GM20431 (cell line): ENCODE results near the gene RGS6.

Source experiments
- in situ Hi-C: fragments of 300-500 bp; cut with MseI, MboI; formaldehyde crosslinking; loops from one replicate; pipeline ENCODE4 v1.15.0; 2020; ENCODE audit warnings: low sequenced_read_pairs; ENCODE audit not compliant: unreplicated experiment

RGS6 gene

GRCh38 chr14:71942904-71943694, 10.9 kb downstream of the RGS6 start:
- in situ Hi-C loops = no loop called here

- in situ Hi-C loops = no loop called here
These were observed 11.4 kb downstream of the RGS6 start for GRCh38 chr14:71943695-71944018.

- in situ Hi-C loops = no loop called here
These were observed 15.8 kb downstream of the RGS6 start for GRCh38 chr14:71947947-71948500.

- in situ Hi-C loops = no loop called here
These were observed 20.4 kb downstream of the RGS6 start for GRCh38 chr14:71952381-71953363.

GRCh38 chr14:71956920-71957563, 24.8 kb downstream of the RGS6 start:
- in situ Hi-C loops = no loop called here

- in situ Hi-C loops = no loop called here
These were observed 26.8 kb downstream of the RGS6 start for GRCh38 chr14:71959055-71959454.

- in situ Hi-C loops = no loop called here
These were observed 28.5 kb downstream of the RGS6 start for GRCh38 chr14:71960494-71961353.

GRCh38 chr14:71961972-71962371, 29.7 kb downstream of the RGS6 start:
- in situ Hi-C loops = no loop called here

- in situ Hi-C loops = no loop called here
These were observed 32.5 kb downstream of the RGS6 start for GRCh38 chr14:71964716-71965115.

GRCh38 chr14:71966528-71966927, 34.3 kb downstream of the RGS6 start:
- in situ Hi-C loops = no loop called here

- in situ Hi-C loops = no loop called here
These were observed 35.5 kb downstream of the RGS6 start for GRCh38 chr14:71967704-71968103.

- in situ Hi-C loops = no loop called here
These were observed 38.0 kb downstream of the RGS6 start for GRCh38 chr14:71970272-71970671.

- in situ Hi-C loops = no loop called here
These were observed 53.4 kb downstream of the RGS6 start for GRCh38 chr14:71985538-71986189.

- in situ Hi-C loops = no loop called here
These were observed 56.2 kb downstream of the RGS6 start for GRCh38 chr14:71988476-71988875.

GRCh38 chr14:71988939-71989338, 56.7 kb downstream of the RGS6 start:
- in situ Hi-C loops = no loop called here

GRCh38 chr14:71994416-71994815, 62.2 kb downstream of the RGS6 start:
- in situ Hi-C loops = no loop called here

GRCh38 chr14:71995741-71996140, 63.5 kb downstream of the RGS6 start:
- in situ Hi-C loops = no loop called here

GRCh38 chr14:71996610-71997009, 64.4 kb downstream of the RGS6 start:
- in situ Hi-C loops = no loop called here

GRCh38 chr14:72000907-72001306, 68.7 kb downstream of the RGS6 start:
- in situ Hi-C loops = loop anchor here (25.0 kb wide), 1 partner anchor 411 kb away; no protein-coding TSS in a partner anchor
